Activated T-helper 1 cell treated with anti-CD3 and anti-CD28 coated beads, Interleukin-12 subunit alpha, Interleukin-12 subunit beta, Interleukin-2, Interleukin-4 antibody, amounts not matched to agents 30 ng/mL and 10 ng/mL and 1 ng/mL, durations not matched to agents 14 hours and 24 hours and 36 hours (primary cell): ENCODE results near the gene MMP3. TPM values are rescaled to one million over a fixed set of nuclear protein-coding genes. Genes with fewer than 3 reads are reported as not detected.
A peak's percentile ranks its signal among the peaks of the same experiment; 100 is the strongest.

Source experiments
- DNase-seq: peaks from one replicate; pipeline ENCODE4 v3.0.0; 2021; ENCODE audit warnings: low spot score
- H3K27ac Mint-ChIP-seq: one replicate; pipeline ENCODE4 v1.8.0; 2021; ENCODE audit warnings: mild to moderate bottlenecking, mixed read lengths
- H3K27me3 Mint-ChIP-seq: one replicate; pipeline ENCODE4 v1.8.0; 2022; ENCODE audit warnings: mild to moderate bottlenecking, moderate library complexity, mixed read lengths; ENCODE audit not compliant: insufficient read depth
- H3K36me3 Mint-ChIP-seq: one replicate; pipeline ENCODE4 v1.8.0; 2021; ENCODE audit warnings: low read depth, mixed read lengths
- H3K4me1 Mint-ChIP-seq: one replicate; pipeline ENCODE4 v1.8.0; 2021; ENCODE audit warnings: low read depth, mixed read lengths
- H3K4me3 Mint-ChIP-seq: one replicate; pipeline ENCODE4 v1.8.0; 2021; ENCODE audit warnings: mild to moderate bottlenecking, moderate library complexity, mixed read lengths
- H3K9me3 Mint-ChIP-seq: one replicate; pipeline ENCODE4 v1.8.0; 2021; ENCODE audit warnings: mixed read lengths
- intact Hi-C: fragments of 100-400 bp; cut with micrococcal nuclease; formaldehyde crosslinking; loops from one replicate; pipeline ENCODE4 v1.15.1; 2024
- total RNA-seq: library from RNA; stranded (reverse); gene quantifications from 2 replicates; pipeline ENCODE4 v1.2.3, GENCODE V29; 2022

The MMP3 gene
- total RNA-seq, 1 donor from 2014 or later = not detected

DNA sequence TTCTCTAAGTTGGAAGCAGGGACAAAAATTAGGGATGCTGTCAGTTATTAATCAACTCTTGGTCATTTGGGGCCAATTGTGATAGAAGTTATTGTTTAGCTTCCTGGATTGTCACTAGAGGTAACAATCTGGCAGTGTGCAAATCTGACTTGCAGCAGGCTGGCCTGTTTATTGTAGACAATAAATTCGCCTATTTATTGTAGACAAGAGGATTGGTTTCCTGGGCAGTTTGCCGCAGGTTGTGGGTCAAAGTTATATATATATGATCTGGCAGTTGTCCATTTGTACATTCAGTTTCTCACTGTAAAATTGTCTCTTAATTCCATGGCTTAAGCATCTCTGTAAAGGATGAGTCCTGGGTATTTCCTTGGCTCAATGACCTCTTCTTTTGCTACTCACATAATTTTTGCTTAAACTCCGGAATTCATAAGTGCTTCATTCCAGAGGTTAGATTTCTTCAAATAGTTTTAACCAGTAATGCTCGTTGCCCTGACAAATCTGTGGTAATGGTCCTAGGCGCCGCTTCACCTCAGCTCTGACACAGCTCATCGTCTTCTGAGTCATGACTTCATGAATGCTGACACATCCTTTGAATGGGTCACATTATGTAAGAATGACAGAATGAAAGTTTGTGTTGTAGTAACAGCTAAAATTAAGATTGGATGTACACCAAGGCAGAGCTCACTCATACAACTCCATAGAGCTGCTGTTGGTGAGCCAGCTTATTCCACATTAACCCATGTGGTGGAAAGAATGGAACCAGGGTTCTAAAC lies 7.8 kb upstream of the MMP3 start:
- Mint-ChIP-seq H3K36me3 (no peaks in the 10 kb centered on the region), H3K4me3 (no peak overlapping the region), H3K27ac (no peak overlapping the region), H3K9me3 (no peaks in the 10 kb centered on the region), H3K27me3 (peaks cover 6% of the 10 kb centered on the region), H3K4me1 (no peaks in the 10 kb centered on the region)
- DNase-seq = no peak
- intact Hi-C loops = no loop called here

DNA sequence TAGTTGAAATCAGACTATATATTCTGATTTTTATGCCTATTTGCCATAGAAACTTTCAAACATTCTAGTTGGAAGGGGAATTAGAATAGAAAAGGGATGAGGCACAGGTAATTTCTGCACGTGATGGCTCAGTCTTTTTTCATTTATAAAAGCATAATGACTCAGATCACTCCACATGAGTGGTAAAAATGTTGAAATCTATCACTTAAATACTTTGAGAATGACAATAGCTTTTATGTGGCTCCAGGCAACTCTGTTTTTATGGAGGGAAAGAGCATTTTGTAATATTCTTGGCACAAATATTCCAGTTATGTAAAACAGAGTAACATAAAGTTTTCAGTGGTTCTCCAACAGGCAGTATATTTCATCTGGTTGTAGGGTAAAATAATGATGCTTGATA lies 5.9 kb upstream of the MMP3 start:
- H3K27ac Mint-ChIP-seq = no peak overlapping the region
- no peaks in the 10 kb centered on the region for H3K36me3 Mint-ChIP-seq
- intact Hi-C loops = no loop called here
- H3K4me3 Mint-ChIP-seq = no peak overlapping the region
- no peaks in the 10 kb centered on the region for H3K4me1 Mint-ChIP-seq
- DNase-seq = no peak
- H3K9me3 Mint-ChIP-seq = no peaks in the 10 kb centered on the region
- peaks cover 8% of the 10 kb centered on the region for H3K27me3 Mint-ChIP-seq

DNA sequence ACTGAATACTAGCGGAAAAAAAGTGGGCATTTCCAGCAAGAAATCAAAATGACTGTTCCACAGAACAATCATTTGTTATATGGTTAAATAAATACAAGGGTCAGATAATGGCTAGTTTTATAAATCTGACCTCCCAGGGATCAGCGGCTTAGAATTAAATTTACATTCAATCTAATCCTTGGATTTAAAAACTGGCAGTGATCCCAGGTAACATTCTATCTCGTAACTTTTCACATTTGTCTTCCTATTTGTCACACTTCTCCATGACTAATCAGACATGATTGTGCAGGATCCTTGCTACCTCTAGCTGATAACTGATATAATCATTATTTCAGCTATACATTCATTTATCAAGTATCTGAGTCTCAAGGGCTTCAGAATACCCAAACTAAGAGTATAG lies 2.9 kb upstream of the MMP3 start:
- no peak for DNase-seq
- H3K36me3 Mint-ChIP-seq = no peaks in the 10 kb centered on the region
- H3K4me1 Mint-ChIP-seq = no peaks in the 10 kb centered on the region
- intact Hi-C loops = no loop called here
- H3K4me3 Mint-ChIP-seq = no peak overlapping the region
- H3K9me3 Mint-ChIP-seq = no peaks in the 10 kb centered on the region
- no peak overlapping the region for H3K27ac Mint-ChIP-seq
- H3K27me3 Mint-ChIP-seq = peaks cover 5% of the 10 kb centered on the region

DNA sequence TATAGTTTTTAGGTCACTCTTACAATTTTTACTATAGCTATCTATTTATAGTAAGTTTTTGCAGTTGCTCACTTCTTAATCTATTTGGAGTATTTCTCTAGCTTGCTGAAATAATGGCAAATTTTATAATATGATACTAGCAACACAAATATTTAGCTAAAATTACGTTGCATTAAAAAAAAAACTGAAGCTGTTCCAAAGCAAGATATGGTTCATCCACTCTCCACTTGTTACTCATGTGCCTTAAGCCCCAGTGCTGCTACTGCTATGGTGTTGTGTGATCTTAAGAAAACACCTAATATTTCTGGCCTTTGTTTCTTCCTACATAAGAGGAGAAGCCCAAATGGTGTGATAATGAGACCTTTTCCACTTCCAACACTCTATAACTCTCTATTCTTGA lies 479 bp downstream of the MMP3 start:
- no peaks in the 10 kb centered on the region for H3K9me3 Mint-ChIP-seq
- intact Hi-C loops = no loop called here
- H3K36me3 Mint-ChIP-seq = no peaks in the 10 kb centered on the region
- no peak overlapping the region for H3K27ac Mint-ChIP-seq
- DNase-seq = no peak
- H3K27me3 Mint-ChIP-seq = peaks cover 5% of the 10 kb centered on the region
- H3K4me1 Mint-ChIP-seq = no peaks in the 10 kb centered on the region
- H3K4me3 Mint-ChIP-seq = no peak overlapping the region

DNA sequence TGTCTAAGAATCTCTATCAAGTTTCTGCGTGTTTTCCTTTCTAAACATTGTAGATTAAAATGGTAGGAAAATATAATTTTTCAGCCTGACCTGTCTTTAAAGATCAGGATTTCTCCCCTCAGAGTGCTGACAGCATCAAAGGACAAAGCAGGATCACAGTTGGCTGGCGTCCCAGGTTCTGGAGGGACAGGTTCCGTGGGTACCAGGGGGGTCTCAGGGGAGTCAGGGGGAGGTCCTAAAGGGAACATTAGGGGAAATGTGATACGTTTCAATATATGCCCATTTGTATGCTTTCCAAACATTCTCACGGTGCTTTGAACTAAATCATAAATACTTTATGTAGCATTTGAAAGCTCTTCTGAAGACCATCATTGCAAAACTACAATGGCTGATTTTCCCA lies 3.4 kb downstream of the MMP3 start:
- H3K27ac Mint-ChIP-seq = no peak overlapping the region
- no peak for DNase-seq
- H3K27me3 Mint-ChIP-seq = peaks cover 5% of the 10 kb centered on the region
- H3K36me3 Mint-ChIP-seq = no peaks in the 10 kb centered on the region
- H3K9me3 Mint-ChIP-seq = no peaks in the 10 kb centered on the region
- no peak overlapping the region for H3K4me3 Mint-ChIP-seq
- H3K4me1 Mint-ChIP-seq = no peaks in the 10 kb centered on the region
- intact Hi-C loops = no loop called here

DNA sequence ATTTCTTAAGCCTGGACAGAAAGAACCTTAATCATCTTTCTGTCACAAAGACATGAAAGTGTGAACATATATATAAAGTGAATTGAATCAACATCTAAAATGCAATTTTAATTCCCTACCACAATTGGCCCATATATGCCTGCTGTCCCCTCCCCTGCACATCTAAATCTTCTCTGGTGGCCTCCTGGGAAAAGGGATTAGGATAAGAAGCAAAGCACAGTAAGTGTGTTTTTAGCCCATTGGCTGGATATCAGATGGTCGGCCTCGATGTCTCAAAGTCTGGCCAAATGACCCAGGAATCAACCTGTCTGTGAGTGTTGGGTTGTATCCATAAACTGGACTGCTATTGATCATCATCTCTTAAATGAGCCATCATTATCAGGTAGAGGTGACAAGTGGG lies 5.8 kb downstream of the MMP3 start:
- Mint-ChIP-seq H3K4me3 (no peak overlapping the region), H3K36me3 (no peaks in the 10 kb centered on the region), H3K9me3 (no peaks in the 10 kb centered on the region), H3K27me3 (peaks cover 3% of the 10 kb centered on the region), H3K27ac (no peak overlapping the region), H3K4me1 (no peaks in the 10 kb centered on the region)
- intact Hi-C loops = loop anchor here (10.0 kb wide), 1 partner anchor 217 kb away; no protein-coding TSS in a partner anchor
- no peak for DNase-seq

DNA sequence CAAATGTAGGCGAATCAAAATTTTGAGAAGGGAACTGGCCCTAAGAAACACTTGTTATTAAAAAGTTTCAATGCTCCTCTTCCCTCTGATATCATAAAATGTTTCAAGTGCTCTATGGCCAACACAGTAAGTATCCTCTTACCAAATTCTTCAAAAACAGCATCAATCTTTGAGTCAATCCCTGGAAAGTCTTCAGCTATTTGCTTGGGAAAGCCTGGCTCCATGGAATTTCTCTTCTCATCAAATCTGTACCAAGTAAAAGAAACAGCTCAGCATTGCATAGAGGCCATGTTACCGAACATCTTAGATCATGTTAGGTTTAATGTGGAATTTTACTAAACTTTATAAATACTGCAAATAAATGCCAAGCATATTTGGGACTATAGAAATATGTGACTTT lies 6.3 kb downstream of the MMP3 start:
- Mint-ChIP-seq H3K27me3 (peaks cover 6% of the 10 kb centered on the region), H3K9me3 (no peaks in the 10 kb centered on the region), H3K36me3 (no peaks in the 10 kb centered on the region), H3K4me1 (no peaks in the 10 kb centered on the region), H3K27ac (no peak overlapping the region), H3K4me3 (no peak overlapping the region)
- no peak for DNase-seq
- intact Hi-C loops = loop anchor here (10.0 kb wide), 1 partner anchor 218 kb away; no protein-coding TSS in a partner anchor

DNA sequence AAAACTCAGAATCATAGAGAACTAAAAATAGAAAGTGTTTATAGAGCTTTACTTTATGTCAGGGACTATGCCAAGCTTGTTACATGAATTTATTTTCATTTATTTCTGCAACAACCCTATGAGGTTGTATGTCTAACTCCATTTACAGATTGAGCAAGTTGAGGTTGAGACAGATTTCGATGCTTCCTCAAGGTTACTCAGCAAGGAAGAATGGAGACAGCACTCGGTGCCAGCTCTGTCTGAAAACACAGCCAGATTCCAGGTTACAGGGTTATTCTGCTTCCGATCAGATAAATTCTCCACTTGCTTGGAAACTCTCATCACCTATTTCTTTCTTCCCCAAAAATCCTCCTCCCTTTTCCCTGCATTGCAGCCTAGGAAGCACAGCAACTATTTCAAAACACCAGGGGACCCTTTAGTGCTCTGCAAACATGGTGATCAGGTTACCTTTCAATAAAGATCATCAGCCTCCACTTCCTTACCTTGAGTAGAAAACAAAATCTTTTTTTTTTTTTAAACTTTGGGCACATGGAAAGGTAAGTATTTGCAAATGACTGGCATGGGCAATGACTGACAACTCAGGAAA lies 7.0 kb downstream of the MMP3 start:
- no peaks in the 10 kb centered on the region for H3K4me1 Mint-ChIP-seq
- intact Hi-C loops = loop anchor here (10.0 kb wide), 1 partner anchor 218 kb away; no protein-coding TSS in a partner anchor
- no peak for DNase-seq
- no peak overlapping the region for H3K4me3 Mint-ChIP-seq
- H3K36me3 Mint-ChIP-seq = no peaks in the 10 kb centered on the region
- H3K9me3 Mint-ChIP-seq = no peaks in the 10 kb centered on the region
- H3K27ac Mint-ChIP-seq = no peak overlapping the region
- peaks cover 10% of the 10 kb centered on the region for H3K27me3 Mint-ChIP-seq

DNA sequence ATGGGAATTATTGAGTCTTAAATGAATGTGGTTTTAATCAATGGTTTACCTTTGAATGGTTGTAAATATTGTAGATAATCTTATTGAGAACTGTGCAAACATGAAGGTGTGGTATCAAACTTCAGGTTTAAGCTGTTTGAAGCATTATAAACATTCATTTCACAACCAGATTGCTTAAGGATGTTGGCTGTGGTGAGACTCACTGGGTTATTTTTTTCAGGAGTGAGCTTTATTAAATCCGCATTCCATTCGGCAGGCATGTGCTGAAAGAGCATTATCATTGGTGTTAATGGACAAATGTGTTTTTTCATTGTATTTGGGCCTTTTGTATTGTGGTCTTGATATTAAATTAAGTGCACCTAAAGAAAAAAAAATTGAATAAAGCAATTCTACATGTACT lies 9.7 kb downstream of the MMP3 start:
- intact Hi-C loops = loop anchor here (10.0 kb wide), 1 partner anchor 221 kb away; no protein-coding TSS in a partner anchor
- Mint-ChIP-seq H3K4me1 (no peaks in the 10 kb centered on the region), H3K4me3 (no peak overlapping the region), H3K27me3 (peaks cover 23% of the 10 kb centered on the region), H3K9me3 (no peaks in the 10 kb centered on the region), H3K36me3 (no peaks in the 10 kb centered on the region), H3K27ac (no peak overlapping the region)
- DNase-seq = no peak

DNA sequence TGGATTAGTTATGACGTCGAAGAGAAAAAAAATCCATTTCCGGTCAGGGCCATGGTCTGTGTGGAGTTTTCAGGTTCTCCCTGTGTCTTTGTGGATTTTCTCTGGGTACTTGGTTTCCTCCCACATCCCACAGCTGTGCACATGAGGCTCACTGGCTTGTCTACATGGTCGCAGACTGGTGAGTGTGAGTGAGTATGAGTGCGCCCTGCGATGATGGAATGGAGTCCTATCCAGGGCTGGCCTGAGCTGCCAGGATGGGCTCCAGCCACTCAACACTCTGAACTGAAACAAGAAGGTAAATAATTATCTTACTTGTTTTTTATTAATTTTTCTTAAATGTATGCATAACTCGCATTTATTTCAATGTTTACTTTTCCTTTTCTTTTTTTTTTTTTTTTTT lies 10.8 kb downstream of the MMP3 start:
- Mint-ChIP-seq H3K27ac (no peak overlapping the region), H3K4me3 (no peak overlapping the region), H3K27me3 (peaks cover 23% of the 10 kb centered on the region), H3K9me3 (no peaks in the 10 kb centered on the region), H3K4me1 (no peaks in the 10 kb centered on the region), H3K36me3 (no peaks in the 10 kb centered on the region)
- intact Hi-C loops = loop anchor here (1.0 to 10.0 kb wide), 2 partner anchors 109 to 222 kb away; no protein-coding TSS in a partner anchor
- no peak for DNase-seq

DNA sequence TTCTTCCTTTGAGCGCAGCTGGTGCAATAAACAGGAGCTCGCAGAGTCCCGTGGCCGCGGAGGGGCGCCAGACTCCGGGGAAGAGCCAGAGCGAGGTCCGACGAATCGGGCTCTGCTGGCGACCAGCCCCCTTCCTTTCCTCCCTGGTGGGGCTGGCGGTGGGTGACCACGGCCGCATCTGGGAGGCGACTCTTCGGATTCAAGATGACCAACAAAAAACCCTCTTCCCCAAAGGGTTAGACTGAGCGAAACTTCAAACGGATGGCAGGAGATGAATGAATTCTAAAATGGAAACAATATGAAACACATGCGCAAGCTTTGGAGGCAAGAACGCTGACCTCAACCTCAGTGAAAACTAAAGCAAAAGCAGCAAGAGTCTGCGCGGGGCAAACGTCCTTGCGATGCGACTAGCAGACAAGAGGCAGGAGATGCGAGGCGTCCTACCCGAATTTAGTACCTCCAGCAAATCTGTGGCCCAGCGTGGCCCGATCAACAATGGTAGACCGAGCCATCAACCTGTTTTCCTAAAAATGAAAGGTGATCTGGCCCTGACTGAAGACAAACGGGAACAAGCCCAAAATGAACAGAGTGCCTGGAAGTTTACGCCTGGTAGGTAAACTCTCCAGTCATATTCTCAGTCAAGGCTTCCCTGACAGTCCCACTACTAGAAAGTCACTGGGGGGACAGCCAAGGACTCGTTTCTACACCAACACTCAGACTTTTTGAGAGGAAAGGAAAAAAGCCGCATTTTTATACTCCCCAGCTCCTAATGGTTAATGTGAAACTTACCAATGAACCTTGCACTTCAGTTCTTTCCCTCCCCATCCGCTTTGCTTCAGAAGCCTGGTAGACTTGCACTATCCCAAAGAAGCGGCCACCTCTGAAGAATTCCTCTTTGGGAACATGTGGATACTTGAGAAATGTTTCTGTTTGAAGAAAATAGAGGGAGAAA lies 11.6 kb downstream of the MMP3 start:
- Mint-ChIP-seq H3K27ac (no peak overlapping the region), H3K9me3 (no peaks in the 10 kb centered on the region), H3K4me1 (no peaks in the 10 kb centered on the region), H3K27me3 (peaks cover 23% of the 10 kb centered on the region), H3K36me3 (no peaks in the 10 kb centered on the region), H3K4me3 (peak overlapping the region; percentile 56)
- intact Hi-C loops = loop anchor here (1.0 to 10.0 kb wide), 2 partner anchors 110 to 223 kb away; no protein-coding TSS in a partner anchor
- DNase-seq = no peak

DNA sequence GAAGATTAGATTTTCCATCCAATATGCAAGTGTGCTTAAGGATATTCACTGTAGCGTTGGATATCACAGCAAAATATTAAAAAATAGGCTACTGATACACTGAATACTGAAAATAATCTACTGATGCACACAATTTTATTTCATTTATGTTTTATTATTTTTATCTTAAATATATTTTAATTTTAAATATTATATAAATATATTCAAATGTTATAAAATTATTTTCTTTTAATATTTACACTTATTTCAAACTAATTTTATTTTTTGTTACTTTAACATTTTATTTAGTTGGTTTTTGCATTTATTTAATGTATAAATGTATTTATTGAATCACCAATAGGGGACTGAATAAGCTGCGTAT lies 12.3 kb downstream of the MMP3 start:
- Mint-ChIP-seq H3K36me3 (no peaks in the 10 kb centered on the region), H3K9me3 (no peaks in the 10 kb centered on the region), H3K4me3 (no peak overlapping the region), H3K27me3 (peaks cover 23% of the 10 kb centered on the region), H3K27ac (no peak overlapping the region), H3K4me1 (no peaks in the 10 kb centered on the region)
- intact Hi-C loops = loop anchor here (10.0 kb wide), 1 partner anchor 224 kb away; no protein-coding TSS in a partner anchor
- DNase-seq = no peak
